CD14-positive monocyte (primary cell): Measurements from ENCODE around the gene NTM. TPM values are rescaled to one million over a fixed set of nuclear protein-coding genes. Genes with fewer than 3 reads are reported as not detected.
A peak's percentile ranks its signal among the peaks of the same experiment; 100 is the strongest.

ENCODE experiments used
- DNase-seq, 3 donors: peaks; one replicate each; pipeline ENCODE4 v3.0.0-alpha.2; 2011 to 2022
- H2AFZ ChIP-seq: 2 replicates; pipeline ENCODE4 v1.6.0; 2012; ENCODE audit warnings: mild to moderate bottlenecking, low read depth, low read length, inconsistent platforms; ENCODE audit not compliant: insufficient read depth, poor library complexity, severe bottlenecking
- H3K27ac ChIP-seq, 2 donors: 1 replicate in 1 of 2; 2 replicates in 1 of 2; pipeline ENCODE4 v1.5.1; 2012 to 2013; ENCODE audit warnings: low read length in 2 of 2, control low read depth in 1 of 2, inconsistent platforms in 1 of 2, low read depth in 1 of 2, mild to moderate bottlenecking in 1 of 2
- H3K27me3 ChIP-seq, 2 donors: one replicate each; pipeline versions ENCODE4 v1.6.0 to v1.6.1; 2011 to 2013; ENCODE audit warnings: low read length in 2 of 2; ENCODE audit not compliant: control insufficient read depth in 2 of 2, insufficient read depth in 2 of 2
- H3K36me3 ChIP-seq, 2 donors: replicated peaks in 1 of 2; 1 replicate in 1 of 2; 2 replicates in 1 of 2; pipeline versions ENCODE4 v1.5.1 to v1.6.1; 2012 to 2013; ENCODE audit warnings: low read length in 2 of 2, control low read depth in 1 of 2, inconsistent platforms in 1 of 2, mild to moderate bottlenecking in 1 of 2; ENCODE audit not compliant: insufficient read depth in 2 of 2, control insufficient read depth in 1 of 2
- H3K4me1 ChIP-seq, 2 donors: 1 replicate in 1 of 2; 2 replicates in 1 of 2; pipeline versions ENCODE4 v1.5.1 to v1.6.1; 2012 to 2013; ENCODE audit warnings: low read length in 2 of 2, control low read depth in 1 of 2, inconsistent platforms in 1 of 2, mild to moderate bottlenecking in 1 of 2, moderate library complexity in 1 of 2; ENCODE audit not compliant: insufficient read depth in 2 of 2, control insufficient read depth in 1 of 2
- H3K4me2 ChIP-seq: replicated peaks from 2 replicates; pipeline ENCODE3; 2012; ENCODE audit warnings: low read length, moderate library complexity, mild to moderate bottlenecking; ENCODE audit not compliant: poor library complexity, severe bottlenecking; ENCODE audit errors: extremely low read depth
- H3K4me3 ChIP-seq, 3 experiments: fragments of 200-600 bp in 1 of 3; sonication (generic) in 1 of 3; replicated peaks in 1 of 3; 1 replicate in 2 of 3; 2 replicates in 1 of 3; pipeline ENCODE4 v1.5.1; 2011 to 2013; ENCODE audit warnings: low read length in 3 of 3, mild to moderate bottlenecking in 3 of 3, control low read depth in 2 of 3, low read depth in 2 of 3, inconsistent platforms in 1 of 3, moderate library complexity in 1 of 3
- H3K79me2 ChIP-seq: 2 replicates; pipeline ENCODE4 v1.6.0; 2012; ENCODE audit warnings: mild to moderate bottlenecking, control low read depth, inconsistent platforms, low read length, moderate library complexity; ENCODE audit not compliant: insufficient read depth
- H3K9ac ChIP-seq: 2 replicates; pipeline ENCODE4 v1.6.0; 2017; ENCODE audit warnings: low read length, mild to moderate bottlenecking; ENCODE audit not compliant: insufficient read depth, poor library complexity, severe bottlenecking
- H3K9me3 ChIP-seq, 2 donors: replicated peaks in 1 of 2; 1 replicate in 1 of 2; 2 replicates in 1 of 2; pipeline versions ENCODE4 v1.5.1 to v1.6.1; 2012 to 2013; ENCODE audit warnings: low read length in 2 of 2, control low read depth in 1 of 2; ENCODE audit not compliant: control insufficient read depth in 1 of 2, insufficient read depth in 1 of 2
- H4K20me1 ChIP-seq: 2 replicates; pipeline ENCODE4 v1.6.0; 2012; ENCODE audit warnings: mild to moderate bottlenecking, low read length, control low read depth, moderate library complexity; ENCODE audit not compliant: insufficient read depth
- H3K27ac Mint-ChIP-seq, 7 donors: one replicate each; pipeline ENCODE4 v1.8.0; 2020; ENCODE audit warnings: mild to moderate bottlenecking in 7 of 7, mixed read lengths in 7 of 7, moderate library complexity in 6 of 7, inconsistent platforms in 2 of 7
- H3K27me3 Mint-ChIP-seq, 3 donors: one replicate each; pipeline ENCODE4 v1.8.0; 2021 to 2022; ENCODE audit warnings: low read depth in 3 of 3, mild to moderate bottlenecking in 3 of 3, mixed read lengths in 3 of 3, moderate library complexity in 3 of 3, inconsistent platforms in 1 of 3
- H3K36me3 Mint-ChIP-seq, 2 donors: one replicate each; pipeline ENCODE4 v1.8.0; 2020; ENCODE audit warnings: mixed read lengths in 2 of 2, inconsistent platforms in 1 of 2, mild to moderate bottlenecking in 1 of 2
- H3K4me1 Mint-ChIP-seq: one replicate; pipeline ENCODE4 v1.8.0; 2020; ENCODE audit warnings: mild to moderate bottlenecking, mixed read lengths
- H3K4me3 Mint-ChIP-seq, 2 donors: one replicate each; pipeline ENCODE4 v1.8.0; 2020; ENCODE audit warnings: mild to moderate bottlenecking in 2 of 2, mixed read lengths in 2 of 2, moderate library complexity in 1 of 2
- H3K9me3 Mint-ChIP-seq, 7 donors: one replicate each; pipeline ENCODE4 v1.8.0; 2020 to 2022; ENCODE audit warnings: mixed read lengths in 7 of 7, mild to moderate bottlenecking in 6 of 7, moderate library complexity in 6 of 7, inconsistent platforms in 2 of 7
- WGBS: methylation state at CpG from one replicate; pipeline ENCODE4 v1.1.5; 2013; ENCODE audit warnings: missing lambda C conversion rate; ENCODE audit not compliant: insufficient coverage; 5-methylcytosine and 5-hydroxymethylcytosine counted together
- intact Hi-C, 2 donors: fragments of 100-400 bp; cut with micrococcal nuclease; formaldehyde crosslinking; loops; one replicate each; pipeline versions ENCODE4 v1.15.0 to v1.15.1; 2023
- polyA plus RNA-seq, 3 donors: library from polyadenylated mRNA; depleted of rRNA in 1 of 3; unstranded in 2 of 3; stranded (reverse) in 1 of 3; fragments of 300-500 nt in 2 of 3; fragments of >200 nt in 1 of 3; fragmentation: Illumina TruSeq in 2 of 3; gene quantifications; 1 replicate in 2 of 3; 2 replicates in 1 of 3; pipeline ENCODE4 v1.2.3, GENCODE V29; 2012 to 2021
- TF ChIP-seq, protein P1 (sequence below): fragments of 200-600 bp; IDR thresholded peaks from one replicate; pipeline ENCODE4 v1.8.0; 2022; ENCODE audit warnings: antibody characterized with exemption, mild to moderate bottlenecking

Gene NTM
- polyA plus RNA-seq, 3 donors = not detected

DNA sequence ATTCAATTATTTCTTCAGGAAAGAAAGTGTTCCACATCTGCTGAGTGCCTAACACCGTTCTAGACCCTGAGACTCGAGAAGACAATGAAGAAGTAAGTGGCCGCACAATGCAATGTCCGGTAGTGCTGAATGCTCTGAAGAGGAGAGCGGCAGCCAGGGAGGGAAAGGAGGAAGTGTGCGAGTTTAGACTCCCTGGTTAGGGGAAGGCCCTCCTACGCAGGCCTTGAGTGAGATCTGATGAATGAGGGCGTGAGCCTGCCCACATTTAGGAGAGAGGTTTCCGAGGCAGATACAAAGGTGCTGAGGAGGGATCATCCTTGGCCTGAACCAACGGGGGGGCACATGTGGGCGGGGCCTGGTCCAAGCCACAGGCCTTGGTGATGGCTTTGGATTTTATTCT is 558.6 kb downstream of the NTM start:
- no peak overlapping the region for H3K4me2 ChIP-seq
- 42% methylated on average over 10 of the region's 11 CpGs for WGBS

DNA sequence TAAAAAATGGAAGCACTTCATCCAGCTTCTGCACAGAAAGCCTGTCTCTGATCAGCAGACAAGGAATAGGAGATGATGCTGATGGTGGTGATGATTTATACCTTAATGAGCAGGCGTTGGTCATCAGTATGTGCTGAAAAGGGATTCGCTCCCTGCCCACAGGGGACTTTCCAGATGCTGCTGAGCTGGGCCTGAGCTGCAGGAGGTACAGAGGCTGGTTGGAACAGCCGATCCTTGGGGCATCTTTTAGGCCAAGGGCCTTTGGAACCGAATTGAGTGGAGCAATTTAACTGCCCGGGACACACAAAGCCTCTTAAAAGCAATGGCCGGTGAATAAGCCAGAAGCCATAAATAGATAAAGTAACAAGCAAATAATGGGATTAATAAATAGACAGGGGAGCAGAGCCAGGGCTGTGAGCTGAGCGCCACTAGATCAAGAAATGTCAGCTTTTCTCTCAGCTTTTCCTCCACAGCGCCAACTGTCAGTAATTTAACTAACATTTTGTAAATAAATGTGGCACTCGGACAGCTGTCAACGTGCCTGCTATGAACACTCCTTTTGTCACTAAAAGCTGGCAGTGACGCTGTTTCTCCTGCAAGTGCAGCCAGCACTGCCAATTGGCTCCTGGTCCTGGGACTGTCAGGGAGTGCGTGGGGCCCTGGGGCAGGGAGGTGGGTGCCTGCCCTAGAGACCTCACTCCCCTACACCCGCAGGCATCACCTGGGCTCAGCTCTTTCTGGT is 562.3 kb downstream of the NTM start:
- Histone ChIP-seq H3K9me3 (no peaks in the 10 kb centered on the region), H3K79me2 (no peaks in the 10 kb centered on the region), H3K36me3 (no peaks in the 10 kb centered on the region)

More for the DNA sequence above, 558.6 kb downstream of the NTM start:
- Histone ChIP-seq H3K79me2 (no peaks in the 10 kb centered on the region), H3K27ac (no peak overlapping the region), H3K4me3 (no peak overlapping the region), H2AFZ (no peak overlapping the region), H3K9me3 (no peaks in the 10 kb centered on the region), H3K27me3 (no peaks in the 10 kb centered on the region), H3K9ac (no peak overlapping the region), H3K4me1 (no peaks in the 10 kb centered on the region), H3K36me3 (no peaks in the 10 kb centered on the region), H4K20me1 (no peaks in the 10 kb centered on the region)
- Mint-ChIP-seq H3K27me3 (peaks cover 3 to 12% (median 8%) of the 10 kb centered on the region in 3 donors), H3K36me3 (no peaks in the 10 kb centered on the region), H3K27ac (no peak overlapping the region), H3K9me3 (peaks cover 0 to 3% (median 0%) of the 10 kb centered on the region in 7 donors), H3K4me3 (no peak overlapping the region), H3K4me1 (no peaks in the 10 kb centered on the region)
- DNase-seq = peak in 2 of 3 donors; percentile 4 to 25
- intact Hi-C loops = no loop called here
- TF ChIP-seq, protein P1, sequence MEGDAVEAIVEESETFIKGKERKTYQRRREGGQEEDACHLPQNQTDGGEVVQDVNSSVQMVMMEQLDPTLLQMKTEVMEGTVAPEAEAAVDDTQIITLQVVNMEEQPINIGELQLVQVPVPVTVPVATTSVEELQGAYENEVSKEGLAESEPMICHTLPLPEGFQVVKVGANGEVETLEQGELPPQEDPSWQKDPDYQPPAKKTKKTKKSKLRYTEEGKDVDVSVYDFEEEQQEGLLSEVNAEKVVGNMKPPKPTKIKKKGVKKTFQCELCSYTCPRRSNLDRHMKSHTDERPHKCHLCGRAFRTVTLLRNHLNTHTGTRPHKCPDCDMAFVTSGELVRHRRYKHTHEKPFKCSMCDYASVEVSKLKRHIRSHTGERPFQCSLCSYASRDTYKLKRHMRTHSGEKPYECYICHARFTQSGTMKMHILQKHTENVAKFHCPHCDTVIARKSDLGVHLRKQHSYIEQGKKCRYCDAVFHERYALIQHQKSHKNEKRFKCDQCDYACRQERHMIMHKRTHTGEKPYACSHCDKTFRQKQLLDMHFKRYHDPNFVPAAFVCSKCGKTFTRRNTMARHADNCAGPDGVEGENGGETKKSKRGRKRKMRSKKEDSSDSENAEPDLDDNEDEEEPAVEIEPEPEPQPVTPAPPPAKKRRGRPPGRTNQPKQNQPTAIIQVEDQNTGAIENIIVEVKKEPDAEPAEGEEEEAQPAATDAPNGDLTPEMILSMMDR = no peak

More for the DNA sequence above, 562.3 kb downstream of the NTM start:
- TF ChIP-seq, protein P1 = no peak
- no peaks in the 10 kb centered on the region for H3K4me1 ChIP-seq
- H3K27me3 ChIP-seq = peaks cover 0 to 2% of the 10 kb centered on the region in 2 donors
- no peak overlapping the region for H3K27ac ChIP-seq
- no peaks in the 10 kb centered on the region for H4K20me1 ChIP-seq
- peaks cover 7 to 14% (median 8%) of the 10 kb centered on the region in 3 donors for H3K27me3 Mint-ChIP-seq
- 84% methylated on average over 11 of the region's 13 CpGs for WGBS
- H3K36me3 Mint-ChIP-seq = no peaks in the 10 kb centered on the region
- H3K27ac Mint-ChIP-seq = no peak overlapping the region
- H3K4me3 ChIP-seq = no peak overlapping the region
- H3K4me1 Mint-ChIP-seq = no peaks in the 10 kb centered on the region
- H3K9ac ChIP-seq = no peak overlapping the region
- no peak overlapping the region for H3K4me3 Mint-ChIP-seq
- no peak overlapping the region for H2AFZ ChIP-seq
- no peak overlapping the region for H3K4me2 ChIP-seq
- no peak for DNase-seq
- peaks cover 0 to 3% (median 0%) of the 10 kb centered on the region in 7 donors for H3K9me3 Mint-ChIP-seq
- intact Hi-C loops = no loop called here
